ENCODE results near the gene THAP4.

Gene THAP4

GRCh38 chr2:241561832-241562231 lies 75.1 kb downstream of the THAP4 start:
- no peak for DNase-seq

- no peak for DNase-seq
Observed at GRCh38 chr2:241560883-241561474, 76.0 kb downstream of the THAP4 start.

GRCh38 chr2:241560162-241560882 lies 76.6 kb downstream of the THAP4 start:
- no peak for DNase-seq

- no peak for DNase-seq
Observed at GRCh38 chr2:241559323-241560161, 77.4 kb downstream of the THAP4 start.

- DNase-seq: no peak
Observed at GRCh38 chr2:241558532-241559322, 78.2 kb downstream of the THAP4 start, which contains the start of gene BOK. TSS of gene BOK (plus strand) at chr2:241558745. CDS start at chr2:241559484, 739 bp downstream.

- DNase-seq: no peak
Observed at GRCh38 chr2:241556746-241557145, 80.2 kb downstream of the THAP4 start.

GRCh38 chr2:241555711-241556110 lies 81.2 kb downstream of the THAP4 start:
- no peak for DNase-seq

- DNase-seq: no peak
Observed at GRCh38 chr2:241554610-241555322, 82.2 kb downstream of the THAP4 start.

- no peak for DNase-seq
Observed at GRCh38 chr2:241553981-241554380, 83.0 kb downstream of the THAP4 start.

- no peak for DNase-seq
Observed at GRCh38 chr2:241553512-241553830, 83.5 kb downstream of the THAP4 start.

- DNase-seq: no peak
Observed at GRCh38 chr2:241551998-241552737, 84.8 kb downstream of the THAP4 start.

- no peak for DNase-seq
Observed at GRCh38 chr2:241551599-241551997, 85.4 kb downstream of the THAP4 start.

- no peak for DNase-seq
Observed at GRCh38 chr2:241550616-241551580, 86.1 kb downstream of the THAP4 start.

GRCh38 chr2:241548451-241548835 lies 88.5 kb downstream of the THAP4 start:
- DNase-seq: no peak

GRCh38 chr2:241547781-241548450 lies 89.0 kb downstream of the THAP4 start:
- no peak for DNase-seq

GRCh38 chr2:241546771-241547498 lies 90.0 kb downstream of the THAP4 start:
- DNase-seq: no peak

- DNase-seq: no peak
Observed at GRCh38 chr2:241545523-241546473, 91.2 kb downstream of the THAP4 start.

- no peak for DNase-seq
Observed at GRCh38 chr2:241545106-241545505, 91.9 kb downstream of the THAP4 start.

Measured in activated CD8-positive, alpha-beta memory T cell treated with anti-CD3 and anti-CD28 coated beads, Interleukin-2, amount 50 U/mL, for 4 hours (primary cell).